PC-9 (cell line): Measurements from ENCODE around the gene SPATA22.
"Not testable (repeated sequence)": the region's sequence is repeated elsewhere in the genome, so short reads cannot be mapped to it uniquely, and the experiment has no call there.

Experiments used
- EZH2 ChIP-seq: fragments of 200-600 bp; sonication (generic); IDR thresholded peaks from 2 replicates; pipeline ENCODE4 v1.8.0; 2017; ENCODE audit warnings: antibody characterized with exemption, low read depth
- TF ChIP-seq, protein P1 (sequence below): fragments of 200-600 bp; sonication (generic); conservative IDR thresholded peaks from 2 replicates; pipeline ENCODE4 v1.6.1; 2017; ENCODE audit warnings: mixed run types, antibody characterized with exemption, mild to moderate bottlenecking, moderate library complexity

DNA sequence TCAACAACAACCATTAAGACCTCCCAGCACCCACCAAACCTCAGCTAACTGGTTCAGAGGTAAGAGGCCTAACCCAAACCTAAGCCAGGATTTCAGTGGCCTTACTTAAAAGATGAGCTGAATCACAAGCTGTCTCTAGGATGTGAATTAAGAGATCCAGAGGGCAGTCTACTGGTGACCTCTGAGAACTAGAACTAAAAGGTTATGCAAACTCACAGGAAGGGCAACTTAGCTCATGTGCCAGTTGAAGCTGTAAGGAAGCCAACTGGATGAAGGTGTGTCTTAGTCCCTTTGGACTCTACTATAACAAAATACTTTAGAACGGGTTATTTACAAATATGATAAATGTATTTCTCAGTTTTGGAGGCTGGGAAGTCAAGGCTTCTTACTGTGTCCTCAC lies 5.3 kb downstream of the SPATA22 start:
- TF ChIP-seq, protein P1, sequence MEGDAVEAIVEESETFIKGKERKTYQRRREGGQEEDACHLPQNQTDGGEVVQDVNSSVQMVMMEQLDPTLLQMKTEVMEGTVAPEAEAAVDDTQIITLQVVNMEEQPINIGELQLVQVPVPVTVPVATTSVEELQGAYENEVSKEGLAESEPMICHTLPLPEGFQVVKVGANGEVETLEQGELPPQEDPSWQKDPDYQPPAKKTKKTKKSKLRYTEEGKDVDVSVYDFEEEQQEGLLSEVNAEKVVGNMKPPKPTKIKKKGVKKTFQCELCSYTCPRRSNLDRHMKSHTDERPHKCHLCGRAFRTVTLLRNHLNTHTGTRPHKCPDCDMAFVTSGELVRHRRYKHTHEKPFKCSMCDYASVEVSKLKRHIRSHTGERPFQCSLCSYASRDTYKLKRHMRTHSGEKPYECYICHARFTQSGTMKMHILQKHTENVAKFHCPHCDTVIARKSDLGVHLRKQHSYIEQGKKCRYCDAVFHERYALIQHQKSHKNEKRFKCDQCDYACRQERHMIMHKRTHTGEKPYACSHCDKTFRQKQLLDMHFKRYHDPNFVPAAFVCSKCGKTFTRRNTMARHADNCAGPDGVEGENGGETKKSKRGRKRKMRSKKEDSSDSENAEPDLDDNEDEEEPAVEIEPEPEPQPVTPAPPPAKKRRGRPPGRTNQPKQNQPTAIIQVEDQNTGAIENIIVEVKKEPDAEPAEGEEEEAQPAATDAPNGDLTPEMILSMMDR, result not testable (repeated sequence)
- TF ChIP-seq EZH2, result not testable (repeated sequence)
